ENCODE data around the gene RARRES1.

Gene RARRES1

GRCh38 chr3:158685159-158685558, 47.1 kb downstream of the RARRES1 start:
- no peak for DNase-seq (ENCODE audit: low spot score)

GRCh38 chr3:158683230-158683962, 48.9 kb downstream of the RARRES1 start:
- DNase-seq (ENCODE audit: low spot score): no peak

GRCh38 chr3:158680861-158681260, 51.4 kb downstream of the RARRES1 start:
- DNase-seq (ENCODE audit: low spot score): no peak

- no peak for DNase-seq (ENCODE audit: low spot score)
Observed at GRCh38 chr3:158679547-158680000, 52.7 kb downstream of the RARRES1 start.

GRCh38 chr3:158678687-158679086, 53.6 kb downstream of the RARRES1 start:
- no peak for DNase-seq (ENCODE audit: low spot score)

- no peak for DNase-seq (ENCODE audit: low spot score)
Observed at GRCh38 chr3:158672215-158673176, 59.8 kb downstream of the RARRES1 start, which contains the start of gene LXN. TSS of gene LXN (minus strand) at chr3:158672648. CDS start at chr3:158672478, 170 bp downstream.

- DNase-seq (ENCODE audit: low spot score): no peak
Observed at GRCh38 chr3:158671821-158672214, 60.4 kb downstream of the RARRES1 start.

- no peak for DNase-seq (ENCODE audit: low spot score)
Observed at GRCh38 chr3:158668506-158668905, 63.8 kb downstream of the RARRES1 start.

- DNase-seq (ENCODE audit: low spot score): no peak
Observed at GRCh38 chr3:158666416-158666815, 65.8 kb downstream of the RARRES1 start.

GRCh38 chr3:158663832-158664231, 68.4 kb downstream of the RARRES1 start:
- no peak for DNase-seq (ENCODE audit: low spot score)

GRCh38 chr3:158663246-158663645, 69.0 kb downstream of the RARRES1 start:
- DNase-seq (ENCODE audit: low spot score): no peak

- no peak for DNase-seq (ENCODE audit: low spot score)
Observed at GRCh38 chr3:158660711-158661110, 71.5 kb downstream of the RARRES1 start.

- DNase-seq (ENCODE audit: low spot score): peak; percentile 30
Observed at GRCh38 chr3:158659454-158660237, 72.6 kb downstream of the RARRES1 start.

GRCh38 chr3:158658889-158659288, 73.4 kb downstream of the RARRES1 start:
- DNase-seq (ENCODE audit: low spot score): no peak

- no peak for DNase-seq (ENCODE audit: low spot score)
Observed at GRCh38 chr3:158652463-158652862, 79.8 kb downstream of the RARRES1 start.

GRCh38 chr3:158651192-158651591, 81.1 kb downstream of the RARRES1 start:
- DNase-seq (ENCODE audit: low spot score): no peak

- peak; percentile 79 for DNase-seq (ENCODE audit: low spot score)
Observed at GRCh38 chr3:158649791-158650190, 82.5 kb downstream of the RARRES1 start.
